OCI-LY7 (cell line): Measurements from ENCODE around the gene SF3A1. TPM values are rescaled to one million over a fixed set of nuclear protein-coding genes. Genes with fewer than 3 reads are reported as not detected.

Experiments used
- BruUV-seq: library from RNA; stranded (reverse); fragments of 400-500 nt; replicated peaks from 2 replicates; lab custom pipeline; 2021; lab: Mats Ljungman, UMichigan
- CTCF ChIA-PET: fragments of 300-600 bp; sonication (Branson Sonifier 250); formaldehyde crosslinking; loops from one replicate; lab custom pipeline; 2022; ENCODE audit warnings: antibody characterized with exemption; ENCODE audit not compliant: unreplicated experiment; lab: Charles Lee
- POLR2A ChIA-PET: fragments of 300-600 bp; sonication (Branson Sonifier 250); formaldehyde crosslinking; loops from one replicate; lab custom pipeline; 2022; ENCODE audit warnings: antibody characterized with exemption; lab: Charles Lee
- DNase-seq: peaks from one replicate; pipeline ENCODE4 v3.0.0-alpha.2; 2015; ENCODE audit warnings: low spot score
- H2AFZ ChIP-seq: fragments of 200-600 bp; sonication (generic), shearing (Covaris generic); 2 replicates; pipeline ENCODE4 v1.6.1; 2014; ENCODE audit warnings: mild to moderate bottlenecking, antibody characterized with exemption, low read length, moderate library complexity
- H3K27ac ChIP-seq: fragments of 200-600 bp; sonication (generic); 2 replicates; pipeline ENCODE4 v1.5.1; 2014; ENCODE audit warnings: mixed run types, low read depth, mild to moderate bottlenecking, moderate library complexity, low read length, inconsistent platforms; ENCODE audit not compliant: poor library complexity, severe bottlenecking
- H3K36me3 ChIP-seq: fragments of 200-600 bp; sonication (generic); 2 replicates; pipeline ENCODE4 v1.6.1; 2014; ENCODE audit warnings: mild to moderate bottlenecking, antibody characterized with exemption, low read length, moderate library complexity, mixed read lengths; ENCODE audit not compliant: insufficient read depth
- H3K4me1 ChIP-seq: fragments of 200-600 bp; sonication (generic); 2 replicates; pipeline ENCODE4 v1.5.1; 2014; ENCODE audit warnings: mild to moderate bottlenecking, low read length; ENCODE audit not compliant: insufficient read depth, poor library complexity, severe bottlenecking
- H3K4me2 ChIP-seq: fragments of 200-600 bp; sonication (generic); 2 replicates; pipeline ENCODE4 v1.6.1; 2014; ENCODE audit warnings: mild to moderate bottlenecking, low read length
- H3K4me3 ChIP-seq: fragments of 200-600 bp; sonication (generic); 2 replicates; pipeline ENCODE4 v1.5.1; 2014; ENCODE audit warnings: mild to moderate bottlenecking, low read depth, low read length; ENCODE audit not compliant: poor library complexity, severe bottlenecking
- H3K79me2 ChIP-seq: fragments of 200-600 bp; sonication (generic); 2 replicates; pipeline ENCODE4 v1.6.1; 2016; ENCODE audit warnings: low read depth, mild to moderate bottlenecking, low read length, moderate library complexity, mixed read lengths; ENCODE audit not compliant: insufficient read depth
- H3K9me2 ChIP-seq: fragments of 200-600 bp; sonication (generic); 2 replicates; pipeline ENCODE4 v1.6.1; 2016; ENCODE audit warnings: mild to moderate bottlenecking, low read length, mixed read lengths; ENCODE audit not compliant: insufficient read depth
- H3K9me3 ChIP-seq: fragments of 200-600 bp; sonication (generic); 2 replicates; pipeline ENCODE4 v1.6.1; 2014; ENCODE audit warnings: mild to moderate bottlenecking, mixed run types, low read length, mixed read lengths
- H4K20me1 ChIP-seq: fragments of 200-600 bp; sonication (generic); 2 replicates; pipeline ENCODE4 v1.6.1; 2014; ENCODE audit warnings: mild to moderate bottlenecking, antibody characterized with exemption, low read length, moderate library complexity, mixed read lengths; ENCODE audit not compliant: insufficient read depth
- CTCF ChIP-seq: fragments of 200-600 bp; sonication (generic); conservative IDR thresholded peaks from 2 replicates; pipeline ENCODE4 v1.5.1; 2014; ENCODE audit warnings: mild to moderate bottlenecking, antibody characterized with exemption, low read length, moderate library complexity, mixed read lengths
- EZH2phosphoT487 ChIP-seq: fragments of 200-600 bp; sonication (generic); IDR thresholded peaks from 2 replicates; pipeline ENCODE4 v1.6.1; 2018; ENCODE audit warnings: low read depth, borderline replicate concordance, mild to moderate bottlenecking, mixed run types, antibody characterized with exemption, low read length, moderate library complexity, mixed read lengths
- intact Hi-C: fragments of 100-400 bp; cut with micrococcal nuclease; formaldehyde crosslinking; loops from one replicate; pipeline ENCODE4 v1.10.0; 2022; ENCODE audit not compliant: unreplicated experiment
- total RNA-seq, 2 experiments: library from RNA; depleted of rRNA in 1 of 2; stranded (reverse); fragments of >200 nt in 1 of 2; shearing (Covaris generic) in 1 of 2; gene quantifications; 2 replicates each; pipeline ENCODE4 v1.2.3, GENCODE V29; 2014 to 2022

The SF3A1 gene
- total RNA-seq, 2 experiments from 2014 or later = 71.8 to 200 TPM

GRCh38 chr22:30282616-30283046 lies 74.1 kb downstream of the SF3A1 start:
- no peaks in the 10 kb centered on the region for H3K9me2 ChIP-seq
- no peak for DNase-seq
- H3K79me2 ChIP-seq = no peaks in the 10 kb centered on the region
- no peak overlapping the region for H3K4me2 ChIP-seq
- no peaks in the 10 kb centered on the region for H4K20me1 ChIP-seq
- no TSS peak for BruUV-seq
- CTCF ChIA-PET = no interaction called here
- H3K4me1 ChIP-seq = no peaks in the 10 kb centered on the region
- POLR2A ChIA-PET = interaction anchor here (2.3 kb wide), 1 partner anchor 15 kb away, joined by 5 read pairs; no protein-coding TSS in a partner anchor
- no peak for TF ChIP-seq CTCF
- no peak for TF ChIP-seq EZH2phosphoT487
- H2AFZ ChIP-seq = no peak overlapping the region
- H3K27ac ChIP-seq = no peak overlapping the region
- H3K9me3 ChIP-seq = no peaks in the 10 kb centered on the region
- no peaks in the 10 kb centered on the region for H3K36me3 ChIP-seq
- no peak overlapping the region for H3K4me3 ChIP-seq
- intact Hi-C loops = loop anchor here (10.0 kb wide), 1 partner anchor 202 kb away; no protein-coding TSS in a partner anchor

Other genes starting within 250 kb of the SF3A1 start
- gene LIF, start 110.1 kb downstream of the SF3A1 start, total RNA-seq (2014; rRNA removed; shearing (Covaris generic)) = 0.06 TPM in 1 of 2 replicates, not detected in the other
- not detected in 2 replicates for gene LIF, start 110.1 kb downstream of the SF3A1 start, total RNA-seq (2022)
- 0.18 TPM in 1 of 2 replicates, not detected in the other for gene OSM, start 90.0 kb downstream of the SF3A1 start, total RNA-seq (2014; rRNA removed; shearing (Covaris generic))
- gene OSM, start 90.0 kb downstream of the SF3A1 start, total RNA-seq (2022) = 0.79 and 0.91 TPM in 2 replicates
- 3.5 and 9.1 TPM in 2 replicates for gene CASTOR1, start 67.4 kb downstream of the SF3A1 start, total RNA-seq (2014; rRNA removed; shearing (Covaris generic))
- gene CASTOR1, start 67.4 kb downstream of the SF3A1 start, total RNA-seq (2022) = 4.3 and 4.5 TPM in 2 replicates
- 15.1 and 15.9 TPM in 2 replicates for gene TBC1D10A, start 30.0 kb downstream of the SF3A1 start, total RNA-seq (2014; rRNA removed; shearing (Covaris generic))
- gene TBC1D10A, start 30.0 kb downstream of the SF3A1 start, total RNA-seq (2022) = 16.2 and 22.5 TPM in 2 replicates
- 3.4 and 4.7 TPM in 2 replicates for gene CCDC157, start 113 bp upstream of the SF3A1 start, total RNA-seq (2014; rRNA removed; shearing (Covaris generic))
- 3.1 and 3.3 TPM in 2 replicates for gene CCDC157, start 113 bp upstream of the SF3A1 start, total RNA-seq (2022)
- gene RNF215, start 30.5 kb upstream of the SF3A1 start, total RNA-seq (2014; rRNA removed; shearing (Covaris generic)) = 6.9 and 8.0 TPM in 2 replicates
- 12.3 and 13.8 TPM in 2 replicates for gene RNF215, start 30.5 kb upstream of the SF3A1 start, total RNA-seq (2022)
- gene SEC14L2, start 40.1 kb upstream of the SF3A1 start, total RNA-seq (2014; rRNA removed; shearing (Covaris generic)) = 0.22 and 0.31 TPM in 2 replicates
- gene SEC14L2, start 40.1 kb upstream of the SF3A1 start, total RNA-seq (2022) = 0.11 and 0.18 TPM in 2 replicates
- gene MTFP1, start 68.9 kb upstream of the SF3A1 start, total RNA-seq (2014; rRNA removed; shearing (Covaris generic)) = 70.5 and 81.9 TPM in 2 replicates
- 63.6 and 83.2 TPM in 2 replicates for gene MTFP1, start 68.9 kb upstream of the SF3A1 start, total RNA-seq (2022)
- gene SEC14L3, start 115.1 kb upstream of the SF3A1 start, total RNA-seq (2014; rRNA removed; shearing (Covaris generic)) = not detected in 2 replicates
- not detected in 2 replicates for gene SEC14L3, start 115.1 kb upstream of the SF3A1 start, total RNA-seq (2022)
- not detected in 2 replicates for gene SEC14L4, start 148.8 kb upstream of the SF3A1 start, total RNA-seq (2014; rRNA removed; shearing (Covaris generic))
- gene SEC14L4, start 148.8 kb upstream of the SF3A1 start, total RNA-seq (2022) = not detected in 2 replicates
- not detected in 2 replicates for gene SEC14L6, start 189.8 kb upstream of the SF3A1 start, total RNA-seq (2014; rRNA removed; shearing (Covaris generic))
- not detected in 2 replicates for gene SEC14L6, start 189.8 kb upstream of the SF3A1 start, total RNA-seq (2022)
- gene GAL3ST1, start 217.8 kb upstream of the SF3A1 start, total RNA-seq (2014; rRNA removed; shearing (Covaris generic)) = not detected in 2 replicates
- not detected in 2 replicates for gene GAL3ST1, start 217.8 kb upstream of the SF3A1 start, total RNA-seq (2022)
- 78.2 and 83.4 TPM in 2 replicates for gene PES1, start 235.0 kb upstream of the SF3A1 start, total RNA-seq (2014; rRNA removed; shearing (Covaris generic))
- gene PES1, start 235.0 kb upstream of the SF3A1 start, total RNA-seq (2022) = 78.5 and 107 TPM in 2 replicates